GM23338 (cell line): ENCODE results near the gene MYOF. TPM values are rescaled to one million over a fixed set of nuclear protein-coding genes. Genes with fewer than 3 reads are reported as not detected.

Experiments
- ATAC-seq: fragments of 200-7000 bp; cut with Tn5 transposase; 3 replicates; pipeline ENCODE4 v1.9.1; 2020
- DNase-seq: peaks from one replicate; pipeline ENCODE4 v3.0.0-alpha.2; 2015; ENCODE audit warnings: low spot score
- H2AFZ ChIP-seq: fragments of 200-600 bp; sonication (generic); 2 replicates; pipeline ENCODE4 v1.8.0; 2016; ENCODE audit warnings: antibody characterized with exemption, mild to moderate bottlenecking, moderate library complexity
- H3F3A ChIP-seq: fragments of 200-600 bp; sonication (generic); replicated peaks from 2 replicates; pipeline ENCODE4 v1.8.0; 2017; ENCODE audit warnings: antibody characterized with exemption, mixed run types, low read depth
- H3K27ac ChIP-seq: fragments of 200-600 bp; sonication (generic); 2 replicates; pipeline ENCODE4 v1.6.1; 2016; ENCODE audit warnings: low read depth
- H3K27me3 ChIP-seq: fragments of 200-600 bp; sonication (generic); 2 replicates; pipeline ENCODE4 v1.8.0; 2016; ENCODE audit warnings: mild to moderate bottlenecking, mixed run types, moderate library complexity; ENCODE audit not compliant: insufficient read depth
- H3K36me3 ChIP-seq: fragments of 200-600 bp; sonication (generic); 2 replicates; pipeline ENCODE4 v1.8.0; 2016; ENCODE audit warnings: mild to moderate bottlenecking; ENCODE audit not compliant: insufficient read depth
- H3K4me1 ChIP-seq: fragments of 200-600 bp; sonication (generic); 2 replicates; pipeline ENCODE4 v1.8.0; 2016; ENCODE audit warnings: mild to moderate bottlenecking, moderate library complexity; ENCODE audit not compliant: insufficient read depth
- H3K4me2 ChIP-seq: fragments of 200-600 bp; sonication (generic); 2 replicates; pipeline ENCODE4 v1.7.1; 2017; ENCODE audit warnings: mixed run types
- H3K4me3 ChIP-seq: fragments of 200-600 bp; sonication (generic); 2 replicates; pipeline ENCODE4 v1.6.1; 2016; ENCODE audit warnings: mixed run types
- H3K79me2 ChIP-seq: fragments of 200-600 bp; sonication (generic); replicated peaks from 2 replicates; pipeline ENCODE4 v1.8.0; 2017; ENCODE audit warnings: mild to moderate bottlenecking; ENCODE audit not compliant: insufficient read depth
- H3K9me2 ChIP-seq: fragments of 200-600 bp; sonication (generic); 2 replicates; pipeline ENCODE4 v1.8.0; 2017; ENCODE audit not compliant: insufficient read depth
- H4K20me1 ChIP-seq: fragments of 200-600 bp; sonication (generic); replicated peaks from 2 replicates; pipeline ENCODE4 v1.8.0; 2017; ENCODE audit warnings: mild to moderate bottlenecking; ENCODE audit not compliant: insufficient read depth
- H3K27ac Mint-ChIP-seq: 2 replicates; pipeline ENCODE4 v1.8.0; 2020; ENCODE audit warnings: inconsistent platforms, mild to moderate bottlenecking, moderate library complexity, mixed read lengths
- H3K27me3 Mint-ChIP-seq: 3 replicates; pipeline ENCODE4 v1.8.0; 2022; ENCODE audit warnings: low read depth, mild to moderate bottlenecking, moderate library complexity, mixed read lengths, inconsistent platforms; ENCODE audit not compliant: insufficient read depth, poor library complexity
- H3K36me3 Mint-ChIP-seq: 3 replicates; pipeline ENCODE4 v1.8.0; 2021; ENCODE audit warnings: low read depth, mild to moderate bottlenecking, inconsistent platforms, moderate library complexity, mixed read lengths
- H3K4me1 Mint-ChIP-seq: 3 replicates; pipeline ENCODE4 v1.8.0; 2020; ENCODE audit warnings: mild to moderate bottlenecking, inconsistent platforms, mixed read lengths
- H3K4me3 Mint-ChIP-seq: 3 replicates; pipeline ENCODE4 v1.8.0; 2021; ENCODE audit warnings: moderate library complexity, mild to moderate bottlenecking, inconsistent platforms, mixed read lengths
- H3K9me3 Mint-ChIP-seq: 3 replicates; pipeline ENCODE4 v1.8.0; 2020; ENCODE audit warnings: moderate library complexity, mild to moderate bottlenecking, inconsistent platforms, mixed read lengths
- CREB1 ChIP-seq: fragments of 250-450 bp; sonication (Bioruptor Pico); IDR thresholded peaks from 2 replicates; pipeline ENCODE4 v1.5.0; 2020; ENCODE audit warnings: low read depth, mild to moderate bottlenecking, moderate library complexity
- ETS1 ChIP-seq: IDR thresholded peaks from 2 replicates; pipeline ENCODE4 v1.6.1; 2016; ENCODE audit warnings: antibody characterized with exemption
- EZH2 ChIP-seq: fragments of 200-600 bp; sonication (generic); IDR thresholded peaks from one replicate; pipeline ENCODE4 v1.8.0; 2017; ENCODE audit warnings: antibody characterized with exemption, mild to moderate bottlenecking, low read depth; ENCODE audit not compliant: unreplicated experiment
- EZH2phosphoT487 ChIP-seq: fragments of 200-600 bp; sonication (generic); IDR thresholded peaks from one replicate; pipeline ENCODE4 v1.8.1; 2018; ENCODE audit warnings: antibody characterized with exemption; ENCODE audit not compliant: unreplicated experiment
- JUNB ChIP-seq: IDR thresholded peaks from one replicate; pipeline ENCODE4 v1.6.1; 2016; ENCODE audit warnings: antibody characterized with exemption; ENCODE audit not compliant: unreplicated experiment
- NANOG ChIP-seq: IDR thresholded peaks from 2 replicates; pipeline ENCODE4 v1.6.1; 2016; ENCODE audit warnings: antibody characterized with exemption, borderline replicate concordance
- POLR2AphosphoS5 ChIP-seq: IDR thresholded peaks from 2 replicates; pipeline ENCODE4 v1.6.1; 2016; ENCODE audit warnings: antibody characterized with exemption, low read depth
- STAT1 ChIP-seq: IDR thresholded peaks from one replicate; pipeline ENCODE4 v1.6.1; 2016; ENCODE audit warnings: antibody characterized with exemption; ENCODE audit not compliant: unreplicated experiment
- ZNF114 ChIP-seq: fragments of 250-450 bp; sonication (Bioruptor Pico); IDR thresholded peaks from 2 replicates; pipeline ENCODE4 v1.5.0; 2020; ENCODE audit warnings: mild to moderate bottlenecking, moderate library complexity
- ZNF331 ChIP-seq: fragments of 250-450 bp; sonication (Bioruptor Pico); IDR thresholded peaks from 2 replicates; pipeline ENCODE4 v1.5.0; 2020; ENCODE audit warnings: low read depth, mild to moderate bottlenecking, moderate library complexity
- polyA plus RNA-seq: library from polyadenylated mRNA; unstranded; fragments of >200 nt; fragmentation: Nextera tagmentation; extraction: Ambion mirVana; gene quantifications from 2 replicates; pipeline ENCODE4 v1.2.1, GENCODE V29; 2016
- total RNA-seq: library from RNA; depleted of rRNA; stranded (reverse); fragments of >200 nt; shearing (Covaris generic); gene quantifications from 2 replicates; pipeline ENCODE4 v1.2.3, GENCODE V29; 2014
- TF ChIP-seq, protein P1 (sequence below): IDR thresholded peaks from one replicate; pipeline ENCODE4 v1.6.1; 2018; ENCODE audit warnings: antibody characterized with exemption; ENCODE audit not compliant: unreplicated experiment
- TF ChIP-seq, protein P2 (sequence below), 2 experiments: fragments of 200-600 bp in 1 of 2; sonication (generic) in 1 of 2; conservative IDR thresholded peaks; 2 replicates each; pipeline versions ENCODE4 v1.5.1 to v1.6.1; 2016 to 2017; ENCODE audit warnings: antibody characterized with exemption in 2 of 2, low read depth in 2 of 2, mild to moderate bottlenecking in 2 of 2, moderate library complexity in 1 of 2
- TF ChIP-seq, protein P3 (sequence below): fragments of 250-450 bp; sonication (Bioruptor Pico); IDR thresholded peaks from 2 replicates; pipeline ENCODE4 v1.5.0; 2020; ENCODE audit warnings: mild to moderate bottlenecking, moderate library complexity

MYOF gene
- total and polyA plus RNA-seq, 2 experiments from 2014 or later, result 0.82 to 1.4 TPM

DNA sequence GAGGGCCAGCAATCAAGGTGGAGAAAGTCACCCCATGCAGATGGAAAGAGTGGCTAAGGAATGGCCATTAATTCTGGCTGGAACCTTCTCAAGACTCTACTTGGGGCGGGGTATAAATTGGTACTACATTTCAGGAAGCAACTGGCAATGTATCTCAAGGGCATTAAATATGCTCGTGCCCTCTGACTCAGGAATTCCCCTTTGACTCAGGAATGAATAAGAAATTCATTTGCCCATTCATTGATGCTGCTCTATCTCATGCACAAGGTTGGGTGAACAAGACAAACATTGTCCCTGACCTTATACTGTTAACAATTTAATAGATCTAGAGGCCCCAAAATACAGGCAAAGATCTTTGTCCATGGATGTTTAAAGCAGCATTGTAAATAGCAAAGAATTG lies 188.1 kb downstream of the MYOF start:
- Histone ChIP-seq H3K79me2 (no peaks in the 10 kb centered on the region), H3K36me3 (no peaks in the 10 kb centered on the region), H3F3A (no peaks in the 10 kb centered on the region), H3K4me3 (no peak overlapping the region), H3K9me2 (no peaks in the 10 kb centered on the region), H2AFZ (no peak overlapping the region), H3K27me3 (no peaks in the 10 kb centered on the region), H4K20me1 (no peaks in the 10 kb centered on the region), H3K4me2 (no peak overlapping the region), H3K4me1 (peaks cover 9% of the 10 kb centered on the region; the same call in 1 of the 2 replicates), H3K27ac (no peak overlapping the region)
- no peak for ATAC-seq
- Mint-ChIP-seq H3K27me3 (peaks cover 14% of the 10 kb centered on the region), H3K36me3 (peaks cover 2% of the 10 kb centered on the region; the same call in 1 of the 3 replicates), H3K9me3 (no peaks in the 10 kb centered on the region), H3K4me3 (no peak overlapping the region), H3K27ac (no peak overlapping the region), H3K4me1 (peaks cover 10% of the 10 kb centered on the region)
- no peak for DNase-seq
- TF ChIP-seq POLR2AphosphoS5, result no peak
- TF ChIP-seq JUNB, result no peak
- TF ChIP-seq EZH2phosphoT487, result no peak
- TF ChIP-seq ZNF331 (CRISPR knock-in tag), result no peak
- no peak for TF ChIP-seq EZH2
- TF ChIP-seq, protein P1, sequence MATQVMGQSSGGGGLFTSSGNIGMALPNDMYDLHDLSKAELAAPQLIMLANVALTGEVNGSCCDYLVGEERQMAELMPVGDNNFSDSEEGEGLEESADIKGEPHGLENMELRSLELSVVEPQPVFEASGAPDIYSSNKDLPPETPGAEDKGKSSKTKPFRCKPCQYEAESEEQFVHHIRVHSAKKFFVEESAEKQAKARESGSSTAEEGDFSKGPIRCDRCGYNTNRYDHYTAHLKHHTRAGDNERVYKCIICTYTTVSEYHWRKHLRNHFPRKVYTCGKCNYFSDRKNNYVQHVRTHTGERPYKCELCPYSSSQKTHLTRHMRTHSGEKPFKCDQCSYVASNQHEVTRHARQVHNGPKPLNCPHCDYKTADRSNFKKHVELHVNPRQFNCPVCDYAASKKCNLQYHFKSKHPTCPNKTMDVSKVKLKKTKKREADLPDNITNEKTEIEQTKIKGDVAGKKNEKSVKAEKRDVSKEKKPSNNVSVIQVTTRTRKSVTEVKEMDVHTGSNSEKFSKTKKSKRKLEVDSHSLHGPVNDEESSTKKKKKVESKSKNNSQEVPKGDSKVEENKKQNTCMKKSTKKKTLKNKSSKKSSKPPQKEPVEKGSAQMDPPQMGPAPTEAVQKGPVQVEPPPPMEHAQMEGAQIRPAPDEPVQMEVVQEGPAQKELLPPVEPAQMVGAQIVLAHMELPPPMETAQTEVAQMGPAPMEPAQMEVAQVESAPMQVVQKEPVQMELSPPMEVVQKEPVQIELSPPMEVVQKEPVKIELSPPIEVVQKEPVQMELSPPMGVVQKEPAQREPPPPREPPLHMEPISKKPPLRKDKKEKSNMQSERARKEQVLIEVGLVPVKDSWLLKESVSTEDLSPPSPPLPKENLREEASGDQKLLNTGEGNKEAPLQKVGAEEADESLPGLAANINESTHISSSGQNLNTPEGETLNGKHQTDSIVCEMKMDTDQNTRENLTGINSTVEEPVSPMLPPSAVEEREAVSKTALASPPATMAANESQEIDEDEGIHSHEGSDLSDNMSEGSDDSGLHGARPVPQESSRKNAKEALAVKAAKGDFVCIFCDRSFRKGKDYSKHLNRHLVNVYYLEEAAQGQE, result no peak
- TF ChIP-seq ETS1, result no peak
- TF ChIP-seq, protein P2, sequence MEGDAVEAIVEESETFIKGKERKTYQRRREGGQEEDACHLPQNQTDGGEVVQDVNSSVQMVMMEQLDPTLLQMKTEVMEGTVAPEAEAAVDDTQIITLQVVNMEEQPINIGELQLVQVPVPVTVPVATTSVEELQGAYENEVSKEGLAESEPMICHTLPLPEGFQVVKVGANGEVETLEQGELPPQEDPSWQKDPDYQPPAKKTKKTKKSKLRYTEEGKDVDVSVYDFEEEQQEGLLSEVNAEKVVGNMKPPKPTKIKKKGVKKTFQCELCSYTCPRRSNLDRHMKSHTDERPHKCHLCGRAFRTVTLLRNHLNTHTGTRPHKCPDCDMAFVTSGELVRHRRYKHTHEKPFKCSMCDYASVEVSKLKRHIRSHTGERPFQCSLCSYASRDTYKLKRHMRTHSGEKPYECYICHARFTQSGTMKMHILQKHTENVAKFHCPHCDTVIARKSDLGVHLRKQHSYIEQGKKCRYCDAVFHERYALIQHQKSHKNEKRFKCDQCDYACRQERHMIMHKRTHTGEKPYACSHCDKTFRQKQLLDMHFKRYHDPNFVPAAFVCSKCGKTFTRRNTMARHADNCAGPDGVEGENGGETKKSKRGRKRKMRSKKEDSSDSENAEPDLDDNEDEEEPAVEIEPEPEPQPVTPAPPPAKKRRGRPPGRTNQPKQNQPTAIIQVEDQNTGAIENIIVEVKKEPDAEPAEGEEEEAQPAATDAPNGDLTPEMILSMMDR (conservative IDR thresholded peaks at IDR 0.05; ENCODE audit: low read depth in 2 of 2), result no peak
- TF ChIP-seq NANOG, result no peak
- no peak for TF ChIP-seq STAT1
- no peak for TF ChIP-seq ZNF114
- TF ChIP-seq CREB1, result no peak
- TF ChIP-seq, protein P3, sequence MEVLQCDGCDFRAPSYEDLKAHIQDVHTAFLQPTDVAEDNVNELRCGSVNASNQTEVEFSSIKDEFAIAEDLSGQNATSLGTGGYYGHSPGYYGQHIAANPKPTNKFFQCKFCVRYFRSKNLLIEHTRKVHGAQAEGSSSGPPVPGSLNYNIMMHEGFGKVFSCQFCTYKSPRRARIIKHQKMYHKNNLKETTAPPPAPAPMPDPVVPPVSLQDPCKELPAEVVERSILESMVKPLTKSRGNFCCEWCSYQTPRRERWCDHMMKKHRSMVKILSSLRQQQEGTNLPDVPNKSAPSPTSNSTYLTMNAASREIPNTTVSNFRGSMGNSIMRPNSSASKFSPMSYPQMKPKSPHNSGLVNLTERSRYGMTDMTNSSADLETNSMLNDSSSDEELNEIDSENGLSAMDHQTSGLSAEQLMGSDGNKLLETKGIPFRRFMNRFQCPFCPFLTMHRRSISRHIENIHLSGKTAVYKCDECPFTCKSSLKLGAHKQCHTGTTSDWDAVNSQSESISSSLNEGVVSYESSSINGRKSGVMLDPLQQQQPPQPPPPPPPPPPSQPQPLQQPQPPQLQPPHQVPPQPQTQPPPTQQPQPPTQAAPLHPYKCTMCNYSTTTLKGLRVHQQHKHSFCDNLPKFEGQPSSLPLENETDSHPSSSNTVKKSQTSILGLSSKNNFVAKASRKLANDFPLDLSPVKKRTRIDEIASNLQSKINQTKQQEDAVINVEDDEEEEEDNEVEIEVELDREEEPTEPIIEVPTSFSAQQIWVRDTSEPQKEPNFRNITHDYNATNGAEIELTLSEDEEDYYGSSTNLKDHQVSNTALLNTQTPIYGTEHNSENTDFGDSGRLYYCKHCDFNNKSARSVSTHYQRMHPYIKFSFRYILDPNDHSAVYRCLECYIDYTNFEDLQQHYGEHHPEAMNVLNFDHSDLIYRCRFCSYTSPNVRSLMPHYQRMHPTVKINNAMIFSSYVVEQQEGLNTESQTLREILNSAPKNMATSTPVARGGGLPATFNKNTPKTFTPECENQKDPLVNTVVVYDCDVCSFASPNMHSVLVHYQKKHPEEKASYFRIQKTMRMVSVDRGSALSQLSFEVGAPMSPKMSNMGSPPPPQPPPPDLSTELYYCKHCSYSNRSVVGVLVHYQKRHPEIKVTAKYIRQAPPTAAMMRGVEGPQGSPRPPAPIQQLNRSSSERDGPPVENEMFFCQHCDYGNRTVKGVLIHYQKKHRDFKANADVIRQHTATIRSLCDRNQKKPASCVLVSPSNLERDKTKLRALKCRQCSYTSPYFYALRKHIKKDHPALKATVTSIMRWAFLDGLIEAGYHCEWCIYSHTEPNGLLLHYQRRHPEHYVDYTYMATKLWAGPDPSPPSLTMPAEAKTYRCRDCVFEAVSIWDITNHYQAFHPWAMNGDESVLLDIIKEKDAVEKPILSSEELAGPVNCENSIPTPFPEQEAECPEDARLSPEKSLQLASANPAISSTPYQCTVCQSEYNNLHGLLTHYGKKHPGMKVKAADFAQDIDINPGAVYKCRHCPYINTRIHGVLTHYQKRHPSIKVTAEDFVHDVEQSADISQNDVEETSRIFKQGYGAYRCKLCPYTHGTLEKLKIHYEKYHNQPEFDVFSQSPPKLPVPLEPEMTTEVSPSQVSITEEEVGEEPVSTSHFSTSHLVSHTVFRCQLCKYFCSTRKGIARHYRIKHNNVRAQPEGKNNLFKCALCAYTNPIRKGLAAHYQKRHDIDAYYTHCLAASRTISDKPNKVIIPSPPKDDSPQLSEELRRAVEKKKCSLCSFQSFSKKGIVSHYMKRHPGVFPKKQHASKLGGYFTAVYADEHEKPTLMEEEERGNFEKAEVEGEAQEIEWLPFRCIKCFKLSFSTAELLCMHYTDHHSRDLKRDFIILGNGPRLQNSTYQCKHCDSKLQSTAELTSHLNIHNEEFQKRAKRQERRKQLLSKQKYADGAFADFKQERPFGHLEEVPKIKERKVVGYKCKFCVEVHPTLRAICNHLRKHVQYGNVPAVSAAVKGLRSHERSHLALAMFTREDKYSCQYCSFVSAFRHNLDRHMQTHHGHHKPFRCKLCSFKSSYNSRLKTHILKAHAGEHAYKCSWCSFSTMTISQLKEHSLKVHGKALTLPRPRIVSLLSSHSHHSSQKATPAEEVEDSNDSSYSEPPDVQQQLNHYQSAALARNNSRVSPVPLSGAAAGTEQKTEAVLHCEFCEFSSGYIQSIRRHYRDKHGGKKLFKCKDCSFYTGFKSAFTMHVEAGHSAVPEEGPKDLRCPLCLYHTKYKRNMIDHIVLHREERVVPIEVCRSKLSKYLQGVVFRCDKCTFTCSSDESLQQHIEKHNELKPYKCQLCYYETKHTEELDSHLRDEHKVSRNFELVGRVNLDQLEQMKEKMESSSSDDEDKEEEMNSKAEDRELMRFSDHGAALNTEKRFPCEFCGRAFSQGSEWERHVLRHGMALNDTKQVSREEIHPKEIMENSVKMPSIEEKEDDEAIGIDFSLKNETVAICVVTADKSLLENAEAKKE (CRISPR knock-in tag), result no peak
